Esophagus (tissue), 2 donors: ENCODE data around the gene VSTM2B. TPM values are rescaled to one million over a fixed set of nuclear protein-coding genes. Genes with fewer than 3 reads are reported as not detected.

ENCODE experiments used
- H3K27ac ChIP-seq, 2 donors: one replicate each; pipeline ENCODE4 v1.5.1; 2013; ENCODE audit warnings: low read depth in 2 of 2, mild to moderate bottlenecking in 2 of 2, inconsistent platforms in 1 of 2, low read length in 1 of 2, moderate library complexity in 1 of 2
- H3K27me3 ChIP-seq, 2 donors: one replicate each; pipeline ENCODE4 v1.6.1; 2013; ENCODE audit warnings: low read length in 2 of 2, control low read depth in 1 of 2, mild to moderate bottlenecking in 1 of 2; ENCODE audit not compliant: insufficient read depth in 2 of 2, control insufficient read depth in 1 of 2
- H3K36me3 ChIP-seq, 2 donors: one replicate each; pipeline ENCODE4 v1.6.1; 2013; ENCODE audit warnings: low read length in 1 of 2; ENCODE audit not compliant: control insufficient read depth in 2 of 2, insufficient read depth in 2 of 2
- H3K4me1 ChIP-seq, 2 donors: one replicate each; pipeline ENCODE4 v1.6.1; 2013; ENCODE audit warnings: low read length in 1 of 2; ENCODE audit not compliant: control insufficient read depth in 2 of 2, insufficient read depth in 2 of 2
- H3K4me3 ChIP-seq, 2 donors: one replicate each; pipeline ENCODE4 v1.5.1; 2013; ENCODE audit warnings: low read length in 2 of 2, mild to moderate bottlenecking in 2 of 2, low read depth in 1 of 2, moderate library complexity in 1 of 2
- H3K9me3 ChIP-seq, 2 donors: one replicate each; pipeline ENCODE4 v1.6.1; 2013; ENCODE audit warnings: mild to moderate bottlenecking in 2 of 2, low read depth in 1 of 2, low read length in 1 of 2, moderate library complexity in 1 of 2; ENCODE audit not compliant: control insufficient read depth in 2 of 2, insufficient read depth in 1 of 2
- WGBS, 2 donors: extraction: QIAGEN DNeasy Blood & Tissue Kit; methylation state at CpG; one replicate each; pipeline ENCODE4 v1.1.7; 2013; 5-methylcytosine and 5-hydroxymethylcytosine counted together
- polyA plus RNA-seq, 2 donors: library from polyadenylated mRNA; stranded (reverse); fragments of 200-250 nt; gene quantifications; one replicate each; pipeline ENCODE4 v1.2.3, GENCODE V29; 2013
- donor health status: healthy with polysubstance abuse.
- donor health status: Bipolar disorder and iron deficiency.

The VSTM2B gene
- polyA plus RNA-seq, 2 donors, result not detected

DNA sequence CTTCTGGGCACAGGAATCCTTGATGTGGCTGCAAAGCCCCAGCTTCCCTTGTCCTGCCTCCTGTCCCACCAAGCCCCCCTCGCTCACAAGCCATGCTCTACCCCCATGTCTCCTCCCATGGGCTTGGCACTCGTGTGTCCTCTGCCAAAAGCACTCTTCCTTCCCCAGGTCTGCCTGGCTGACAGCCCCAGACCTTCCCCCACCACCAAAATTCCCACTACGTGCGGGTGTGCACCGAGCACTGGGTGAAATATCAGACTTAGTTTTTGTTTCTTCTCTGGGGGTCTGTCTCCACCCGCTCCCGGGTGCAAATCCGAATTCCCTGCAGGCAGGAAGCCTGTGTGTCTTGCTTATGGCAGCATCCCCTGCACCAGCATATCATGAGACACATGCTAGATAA, 5.9 kb upstream of the VSTM2B start:
- Histone ChIP-seq H3K9me3 (no peaks in the 10 kb centered on the region), H3K4me1 (peaks cover 0 to 4% of the 10 kb centered on the region in 2 donors), H3K27ac (no peak overlapping the region), H3K4me3 (no peak overlapping the region), H3K27me3 (peaks cover 0 to 5% of the 10 kb centered on the region in 2 donors), H3K36me3 (no peaks in the 10 kb centered on the region)
- WGBS, 2 donors, result 66 to 71% methylated on average over 8 of the region's 8 CpGs

DNA sequence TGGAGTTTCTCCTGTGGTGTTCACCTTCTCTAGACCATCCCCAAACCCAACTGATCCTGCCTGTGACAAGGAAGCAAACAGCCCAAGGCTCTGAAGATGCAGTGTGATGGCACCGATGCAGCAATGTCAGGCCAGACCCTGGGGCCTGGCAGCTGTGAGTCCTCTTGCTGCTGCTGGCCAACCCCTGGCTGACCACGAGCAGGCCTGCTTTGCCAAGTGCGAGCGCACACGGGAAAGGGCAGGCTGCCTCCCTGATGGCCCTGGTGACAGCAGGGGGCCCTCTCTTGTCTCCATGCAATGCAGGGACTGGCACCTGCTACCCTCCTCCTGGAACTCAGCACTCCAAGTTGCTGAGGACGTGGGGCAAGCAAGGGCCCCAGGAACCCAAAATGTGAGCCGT, 5.4 kb upstream of the VSTM2B start:
- Histone ChIP-seq H3K27ac (no peak overlapping the region), H3K4me3 (no peak overlapping the region), H3K36me3 (no peaks in the 10 kb centered on the region), H3K9me3 (no peaks in the 10 kb centered on the region), H3K4me1 (peaks cover 0 to 7% of the 10 kb centered on the region in 2 donors), H3K27me3 (peaks cover 2 to 5% of the 10 kb centered on the region in 2 donors)
- WGBS, 2 donors, result 51% methylated on average over 7 of the region's 7 CpGs

DNA sequence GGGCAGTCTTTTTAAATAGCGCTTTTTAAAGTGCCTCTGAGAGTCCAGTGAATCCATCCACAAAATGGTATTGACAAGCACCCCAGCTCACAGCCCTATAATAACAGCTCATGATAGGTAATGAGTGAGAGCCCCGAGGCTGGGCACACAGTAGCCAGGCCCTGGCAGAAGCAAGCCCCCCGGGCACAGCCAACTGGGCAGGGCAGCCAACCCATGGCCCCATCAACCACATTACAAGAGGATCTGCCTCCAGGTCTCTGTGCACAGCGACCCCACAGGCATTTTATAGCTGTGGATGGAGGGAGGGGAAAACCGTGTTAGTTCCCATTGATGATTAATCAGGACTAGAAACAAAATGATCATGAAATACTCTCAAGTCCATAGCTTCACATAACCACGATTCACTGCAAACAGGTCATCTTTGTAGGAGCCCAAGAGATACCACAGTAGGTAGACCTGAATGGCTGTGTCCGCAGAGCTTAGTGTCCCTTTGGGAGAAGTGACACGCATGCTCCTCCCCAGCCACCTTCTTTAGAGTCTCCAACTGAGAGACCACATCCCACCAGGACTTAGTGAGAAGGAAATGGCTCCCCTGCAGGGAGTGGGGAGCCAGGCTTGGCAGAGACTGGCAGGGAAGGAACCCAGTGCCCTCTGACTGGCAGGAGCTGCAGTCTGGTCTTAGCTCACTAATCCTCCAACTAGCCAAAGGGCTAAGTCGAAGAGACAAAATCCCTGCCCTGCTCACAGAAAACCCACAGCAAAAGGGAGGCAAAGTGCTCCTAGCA, 4.3 kb upstream of the VSTM2B start:
- peaks cover 5 to 10% of the 10 kb centered on the region in 2 donors for H3K27me3 ChIP-seq
- H3K27ac ChIP-seq, result no peak overlapping the region
- WGBS, 2 donors, result 66% methylated on average over 9 of the region's 9 CpGs
- no peak overlapping the region for H3K4me3 ChIP-seq
- no peaks in the 10 kb centered on the region for H3K9me3 ChIP-seq
- H3K4me1 ChIP-seq, result peaks cover under 1 to 12% of the 10 kb centered on the region in 2 donors
- no peaks in the 10 kb centered on the region for H3K36me3 ChIP-seq

DNA sequence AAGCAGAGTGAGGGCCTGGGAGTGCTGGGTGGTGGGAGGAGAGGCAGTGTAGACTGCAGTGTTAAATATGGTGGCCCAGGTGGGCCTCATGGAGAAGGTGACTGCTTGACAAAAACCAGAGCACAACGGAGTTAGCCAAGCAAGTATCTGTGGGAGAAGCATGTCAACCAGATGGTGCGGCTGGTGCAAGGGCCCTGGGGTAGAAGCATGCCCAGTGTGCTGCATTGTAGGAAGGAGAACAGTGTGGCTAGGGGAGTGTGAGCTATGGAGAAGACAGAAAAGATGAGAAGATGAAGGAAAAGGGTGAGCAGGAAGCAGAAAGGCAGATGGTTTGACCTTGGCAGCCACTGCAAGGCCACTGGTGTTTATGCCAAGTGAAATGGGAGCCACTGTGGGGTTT, 2.2 kb upstream of the VSTM2B start:
- WGBS, 2 donors, result 88 to 92% methylated on average over 2 of the region's 2 CpGs
- H3K27me3 ChIP-seq, result peaks cover 5 to 28% of the 10 kb centered on the region in 2 donors

DNA sequence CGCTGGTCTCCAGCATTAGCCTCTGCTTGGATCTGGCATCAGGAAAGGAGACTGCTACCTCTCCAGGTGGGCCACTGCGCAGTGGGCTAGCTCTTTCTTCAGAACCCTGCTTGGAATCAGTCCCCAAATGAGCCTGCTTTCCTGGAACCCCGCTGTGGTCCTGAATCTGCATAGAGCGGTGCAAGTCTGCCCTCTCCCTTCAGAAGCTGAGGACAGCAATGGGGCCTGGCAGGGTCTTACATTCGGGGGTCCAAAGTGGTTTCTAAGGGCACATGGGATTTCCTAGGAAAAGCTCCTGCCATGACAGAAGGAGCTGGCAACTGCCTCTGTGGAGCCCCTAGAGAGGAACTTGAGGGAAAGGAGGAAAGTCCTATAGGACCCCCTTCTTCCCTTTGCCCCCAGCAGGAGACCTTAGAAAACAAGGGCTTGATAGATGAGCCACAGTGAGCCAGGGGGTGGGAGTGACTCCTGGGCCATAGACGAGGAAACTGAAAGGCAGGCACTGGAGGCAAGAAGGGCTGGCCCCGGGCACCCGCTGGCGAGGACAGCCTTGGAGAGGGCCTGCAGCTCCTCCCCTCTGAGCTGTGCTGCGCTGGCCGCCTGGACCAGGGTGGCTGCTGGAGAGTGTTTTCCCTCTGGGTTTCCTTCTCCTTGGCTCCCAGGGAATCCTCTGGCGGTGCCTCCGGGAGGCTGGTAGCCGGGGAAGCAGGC, 1.4 kb upstream of the VSTM2B start:
- Histone ChIP-seq H3K27ac (no peak overlapping the region), H3K36me3 (no peaks in the 10 kb centered on the region), H3K27me3 (peaks cover 5 to 33% of the 10 kb centered on the region in 2 donors), H3K9me3 (peaks cover 0 to under 1% of the 10 kb centered on the region in 2 donors), H3K4me1 (peaks cover 9 to 19% of the 10 kb centered on the region in 2 donors), H3K4me3 (no peak overlapping the region)
- 6 to 10% methylated on average over 13 to 14 of the region's 14 CpGs for WGBS, 2 donors

More for the DNA sequence above, 2.2 kb upstream of the VSTM2B start:
- H3K36me3 ChIP-seq, result no peaks in the 10 kb centered on the region
- H3K4me3 ChIP-seq, result no peak overlapping the region
- H3K27ac ChIP-seq, result no peak overlapping the region
- peaks cover 8 to 16% of the 10 kb centered on the region in 2 donors for H3K4me1 ChIP-seq
- no peaks in the 10 kb centered on the region for H3K9me3 ChIP-seq

DNA sequence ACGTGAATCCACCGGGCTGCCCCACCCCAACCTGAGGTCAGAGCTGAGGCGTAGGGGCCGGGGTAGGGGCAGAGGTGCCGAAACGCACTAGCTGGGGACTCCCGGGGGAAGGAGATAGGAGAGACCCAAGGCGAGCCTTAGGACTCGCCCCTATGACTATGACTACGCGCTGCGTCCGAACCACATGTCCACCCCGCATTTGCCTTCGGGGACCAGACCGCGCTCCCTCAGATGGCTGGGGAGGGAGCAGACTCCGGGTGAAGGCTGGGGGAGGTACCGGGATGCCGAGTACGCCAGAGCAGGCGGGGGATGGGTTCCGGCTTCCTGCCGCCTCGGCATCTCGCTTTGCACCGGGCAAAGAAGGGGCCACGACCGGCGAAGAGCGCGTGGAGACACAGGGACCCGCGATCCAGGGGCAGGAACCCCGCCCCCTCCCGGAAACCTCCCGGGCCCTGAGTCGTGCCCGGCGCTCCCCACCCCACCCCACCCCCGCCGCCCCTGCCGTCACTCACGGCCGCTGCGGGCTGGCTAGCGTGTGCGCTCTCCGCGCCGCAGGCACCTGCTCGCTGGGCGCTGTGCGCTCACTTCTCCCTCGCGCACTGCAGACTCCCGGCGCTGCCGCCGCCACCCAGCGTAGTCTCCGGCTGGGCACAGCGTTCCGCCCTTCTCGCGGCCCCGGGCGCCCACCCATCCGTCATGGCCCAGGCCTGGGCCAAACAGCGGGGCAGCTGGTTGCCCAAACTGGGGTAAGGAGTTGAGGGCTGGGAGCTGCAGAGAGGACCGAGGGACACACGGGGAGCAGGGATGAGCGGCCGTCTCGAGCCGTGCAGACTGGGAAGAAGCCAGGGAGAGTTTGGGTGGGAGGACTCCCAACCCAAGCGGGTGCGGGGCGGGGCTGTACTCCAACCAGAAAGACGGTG, 622 bp upstream of the VSTM2B start:
- Histone ChIP-seq H3K27me3 (peaks cover 5 to 41% of the 10 kb centered on the region in 2 donors), H3K36me3 (no peaks in the 10 kb centered on the region), H3K27ac (no peak overlapping the region), H3K4me3 (no peak overlapping the region), H3K9me3 (peaks cover 4 to 8% of the 10 kb centered on the region in 2 donors), H3K4me1 (peaks cover 9 to 19% of the 10 kb centered on the region in 2 donors)
- WGBS, 2 donors, result 2 to 3% methylated on average over 49 to 80 of the region's 80 CpGs

DNA sequence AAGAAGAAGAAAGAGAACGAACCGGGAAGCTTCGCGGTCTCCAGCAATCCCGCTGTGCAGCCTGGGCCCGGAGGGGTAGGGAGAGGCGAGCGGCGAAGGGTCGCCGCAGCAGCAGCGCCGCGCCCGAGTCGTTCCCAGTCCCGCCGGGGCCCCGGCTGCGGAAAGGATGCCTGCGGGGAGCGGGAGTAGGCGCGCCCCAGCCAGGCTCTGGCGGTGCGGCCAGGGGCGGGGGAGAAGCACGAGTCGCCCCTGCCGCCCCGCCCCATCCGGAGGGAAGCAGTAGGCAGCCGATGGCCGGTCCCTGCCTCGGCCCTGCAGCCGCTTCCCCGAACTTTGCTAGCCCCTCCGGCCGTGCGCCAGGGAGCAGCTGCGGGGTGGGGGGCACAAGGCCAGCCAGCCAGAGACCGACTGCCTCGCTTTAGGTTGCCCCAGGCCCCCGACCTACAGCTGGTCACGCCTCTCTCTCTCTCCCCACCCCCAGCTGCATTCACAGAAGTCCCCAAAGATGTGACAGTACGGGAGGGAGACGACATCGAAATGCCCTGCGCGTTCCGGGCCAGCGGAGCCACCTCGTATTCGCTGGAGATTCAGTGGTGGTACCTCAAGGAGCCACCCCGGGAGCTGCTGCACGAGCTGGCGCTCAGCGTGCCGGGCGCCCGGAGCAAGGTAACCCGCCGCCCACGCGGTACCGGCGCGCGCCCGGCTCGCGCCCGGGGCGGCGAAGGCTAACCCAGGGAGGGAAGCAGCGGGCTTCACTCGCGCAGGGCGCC, 1.1 kb downstream of the VSTM2B start:
- 1 to 4% methylated on average over 74 to 79 of the region's 79 CpGs for whole genome bisulfite sequencing, 2 donors
- no peak overlapping the region for H3K27ac ChIP-seq
- peaks cover 7 to 10% of the 10 kb centered on the region in 2 donors for H3K9me3 ChIP-seq
- no peaks in the 10 kb centered on the region for H3K36me3 ChIP-seq
- H3K27me3 ChIP-seq, result peaks cover 5 to 44% of the 10 kb centered on the region in 2 donors
- peaks cover 9 to 19% of the 10 kb centered on the region in 2 donors for H3K4me1 ChIP-seq
- H3K4me3 ChIP-seq, result peak overlapping the region in 1 of 2 donors; percentile 9

DNA sequence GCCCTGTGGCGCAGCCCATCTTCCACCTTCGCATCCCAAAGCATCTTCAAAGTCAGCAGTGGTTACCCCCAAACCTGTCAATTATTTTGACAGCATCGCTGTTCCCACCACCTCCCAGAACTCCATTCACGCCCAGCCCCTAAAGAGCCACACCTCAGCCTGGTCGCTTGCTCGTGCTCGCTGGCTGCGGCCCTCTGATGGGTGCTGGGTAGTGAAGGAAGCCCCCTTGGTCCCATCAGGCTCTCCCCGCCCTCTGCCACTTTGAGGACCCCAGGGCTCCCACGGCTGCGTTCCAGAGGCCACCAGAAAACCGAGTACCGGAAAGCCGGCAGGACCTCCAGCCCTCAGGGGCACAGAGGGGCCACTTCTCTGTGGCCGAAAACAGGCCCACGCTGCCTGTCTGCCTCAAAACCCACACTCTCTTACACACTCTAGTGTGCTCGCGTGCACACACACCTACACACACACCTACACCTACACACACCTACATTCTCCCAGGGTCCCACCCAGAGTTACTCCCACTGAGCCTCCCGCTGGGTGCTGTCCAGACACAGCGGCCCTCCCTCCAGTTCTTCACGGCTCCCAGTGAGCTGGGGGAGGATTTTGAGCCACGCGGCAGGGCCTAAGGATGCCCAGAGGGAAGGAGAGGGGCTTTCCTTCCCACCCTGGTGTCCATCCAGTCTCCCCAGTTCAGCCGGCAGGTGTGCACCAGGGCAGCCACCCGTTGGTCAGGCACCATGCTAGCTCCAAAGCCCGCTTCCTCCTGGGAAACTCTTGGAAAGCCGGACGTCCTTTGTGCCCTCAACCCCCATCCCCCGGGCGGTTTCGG, 1.9 kb downstream of the VSTM2B start:
- 15 to 16% methylated on average over 31 of the region's 31 CpGs for WGBS, 2 donors
- peak overlapping the region in 1 of 2 donors; percentile 12 for H3K4me3 ChIP-seq
- peaks cover 9 to 19% of the 10 kb centered on the region in 2 donors for H3K4me1 ChIP-seq
- H3K27ac ChIP-seq, result no peak overlapping the region
- no peaks in the 10 kb centered on the region for H3K36me3 ChIP-seq
- H3K9me3 ChIP-seq, result peaks cover 7 to 10% of the 10 kb centered on the region in 2 donors
- peaks cover 5 to 44% of the 10 kb centered on the region in 2 donors for H3K27me3 ChIP-seq
